ENCODE data around the gene AKT2. TPM values are rescaled to one million over a fixed set of nuclear protein-coding genes. Genes with fewer than 3 reads are reported as not detected.

Gene AKT2
- total RNA-seq, 6 experiments from 2014 or later: 83.2 to 132 (median 107) TPM

- no peaks in the 10 kb centered on the region for H3K9me3 ChIP-seq
- no peaks in the 10 kb centered on the region for H3K4me1 ChIP-seq
- no CpG with 5 or more reads among the region's 21 CpGs for WGBS (ENCODE audit: insufficient coverage, low coverage, low lambda C conversion rate, missing lambda C conversion rate)
- no peak overlapping the region for H3K27ac ChIP-seq
- H3K27me3 ChIP-seq: no peaks in the 10 kb centered on the region
- H3K36me3 ChIP-seq: no peaks in the 10 kb centered on the region
- intact Hi-C loops (cut with DNase I): no loop called here
- TF ChIP-seq POLR2A (IDR thresholded peaks at IDR 0.05) (no peak), CTCF (IDR thresholded peaks at IDR 0.05) (no peak)
- ATAC-seq (no peak), DNase-seq (no peak)
- H3K4me3 ChIP-seq: no peak overlapping the region
Observed at GRCh38 chr19:40205760-40206159, 79.4 kb downstream of the AKT2 start.

- DNase-seq (no peak), ATAC-seq (peak in 1 of 4 donors; percentile 21)
- no CpG with 5 or more reads among the region's 16 CpGs for WGBS (ENCODE audit: insufficient coverage, low coverage, low lambda C conversion rate, missing lambda C conversion rate)
- H3K4me1 ChIP-seq: no peaks in the 10 kb centered on the region
- H3K4me3 ChIP-seq: no peak overlapping the region
- H3K36me3 ChIP-seq: no peaks in the 10 kb centered on the region
- TF ChIP-seq CTCF (IDR thresholded peaks at IDR 0.05) (no peak), POLR2A (IDR thresholded peaks at IDR 0.05) (no peak)
- no peaks in the 10 kb centered on the region for H3K27me3 ChIP-seq
- intact Hi-C loops (cut with DNase I): no loop called here
- no peak overlapping the region for H3K27ac ChIP-seq
- H3K9me3 ChIP-seq: no peaks in the 10 kb centered on the region
Observed at GRCh38 chr19:40204381-40204780, 80.8 kb downstream of the AKT2 start.

- ATAC-seq (no peak), DNase-seq (no peak)
- Histone ChIP-seq H3K27ac (no peak overlapping the region), H3K36me3 (no peaks in the 10 kb centered on the region), H3K4me3 (no peak overlapping the region), H3K9me3 (no peaks in the 10 kb centered on the region), H3K4me1 (no peaks in the 10 kb centered on the region), H3K27me3 (no peaks in the 10 kb centered on the region)
- TF ChIP-seq CTCF (IDR thresholded peaks at IDR 0.05) (no peak), POLR2A (IDR thresholded peaks at IDR 0.05) (no peak)
- WGBS (ENCODE audit: insufficient coverage, low coverage, low lambda C conversion rate, missing lambda C conversion rate): 79% methylated on average over 9 of the region's 9 CpGs
- intact Hi-C loops (cut with DNase I): no loop called here
Observed at GRCh38 chr19:40200341-40201099, 84.6 kb downstream of the AKT2 start.

GRCh38 chr19:40198272-40198990 is 86.7 kb downstream of the AKT2 start:
- H3K9me3 ChIP-seq: no peaks in the 10 kb centered on the region

More at GRCh38 chr19:40198272-40198990, 86.7 kb downstream of the AKT2 start:
- H3K36me3 ChIP-seq: no peaks in the 10 kb centered on the region
- intact Hi-C loops (cut with DNase I): no loop called here
- no peak overlapping the region for H3K27ac ChIP-seq
- no peaks in the 10 kb centered on the region for H3K4me1 ChIP-seq
- H3K4me3 ChIP-seq: no peak overlapping the region
- no peak for DNase-seq
- ATAC-seq: peak in 1 of 4 donors; percentile 12
- TF ChIP-seq POLR2A (IDR thresholded peaks at IDR 0.05): no peak
- TF ChIP-seq CTCF (IDR thresholded peaks at IDR 0.05): no peak
- no peaks in the 10 kb centered on the region for H3K27me3 ChIP-seq
- 98% methylated on average over 8 of the region's 29 CpGs for WGBS (ENCODE audit: insufficient coverage, low coverage, low lambda C conversion rate, missing lambda C conversion rate)

Measured in right lobe of liver (tissue), 6 donors.